GM12891 (cell line): ENCODE results near the gene RETREG3.

Source experiments
- PAX5 ChIP-seq: IDR thresholded peaks from 2 replicates; pipeline ENCODE4 v1.6.1; 2011; ENCODE audit warnings: low read length, moderate library complexity, mild to moderate bottlenecking; ENCODE audit not compliant: insufficient read depth, severe bottlenecking
- POLR2A ChIP-seq: IDR thresholded peaks from 2 replicates; pipeline ENCODE4 v1.6.1; 2011; ENCODE audit warnings: low read depth, low read length, control low read depth
- POLR2AphosphoS5 ChIP-seq: IDR thresholded peaks from 2 replicates; pipeline ENCODE4 v1.6.1; 2011; ENCODE audit warnings: low read depth, low read length, control low read depth
- SPI1 ChIP-seq: IDR thresholded peaks from 2 replicates; pipeline ENCODE4 v1.6.1; 2011; ENCODE audit warnings: low read depth, low read length, control low read depth
- TAF1 ChIP-seq: IDR thresholded peaks from 2 replicates; pipeline ENCODE4 v1.6.1; 2011; ENCODE audit warnings: low read depth, low read length, control low read depth

GRCh38 chr17:42531455-42532354 lies 77.5 kb downstream of the RETREG3 start:
- TF ChIP-seq POLR2A (no peak), POLR2AphosphoS5 (no peak), TAF1 (no peak), SPI1 (no peak), PAX5 (no peak)
